ENCODE measurements around the gene HIGD1A.

- TF ChIP-seq EZH2 (IDR thresholded peaks at IDR 0.05): no peak
- no peak for TF ChIP-seq POLR2AphosphoS5 (IDR thresholded peaks at IDR 0.05; ENCODE audit: borderline replicate concordance, low read depth, low read length)
- TF ChIP-seq FOXP2 (optimal IDR thresholded peaks at IDR 0.05; ENCODE audit: control extremely low read depth, extremely low read length, insufficient read depth): no peak
Measured at GRCh38 chr3:42756681-42757213, 47.5 kb downstream of the HIGD1A start.

Data from SK-N-MC (cell line).